HG03432 (cell line): Measurements from ENCODE around the gene GCK.
A peak's percentile ranks its signal among the peaks of the same experiment; 100 is the strongest.

Experiments
- ATAC-seq: cut with Tn5 transposase; IDR thresholded peaks from one replicate; pipeline ENCODE4 v1.9.1; 2021; ENCODE audit warnings: mild to moderate bottlenecking, moderate library complexity; ENCODE audit not compliant: unreplicated experiment

The GCK gene

DNA sequence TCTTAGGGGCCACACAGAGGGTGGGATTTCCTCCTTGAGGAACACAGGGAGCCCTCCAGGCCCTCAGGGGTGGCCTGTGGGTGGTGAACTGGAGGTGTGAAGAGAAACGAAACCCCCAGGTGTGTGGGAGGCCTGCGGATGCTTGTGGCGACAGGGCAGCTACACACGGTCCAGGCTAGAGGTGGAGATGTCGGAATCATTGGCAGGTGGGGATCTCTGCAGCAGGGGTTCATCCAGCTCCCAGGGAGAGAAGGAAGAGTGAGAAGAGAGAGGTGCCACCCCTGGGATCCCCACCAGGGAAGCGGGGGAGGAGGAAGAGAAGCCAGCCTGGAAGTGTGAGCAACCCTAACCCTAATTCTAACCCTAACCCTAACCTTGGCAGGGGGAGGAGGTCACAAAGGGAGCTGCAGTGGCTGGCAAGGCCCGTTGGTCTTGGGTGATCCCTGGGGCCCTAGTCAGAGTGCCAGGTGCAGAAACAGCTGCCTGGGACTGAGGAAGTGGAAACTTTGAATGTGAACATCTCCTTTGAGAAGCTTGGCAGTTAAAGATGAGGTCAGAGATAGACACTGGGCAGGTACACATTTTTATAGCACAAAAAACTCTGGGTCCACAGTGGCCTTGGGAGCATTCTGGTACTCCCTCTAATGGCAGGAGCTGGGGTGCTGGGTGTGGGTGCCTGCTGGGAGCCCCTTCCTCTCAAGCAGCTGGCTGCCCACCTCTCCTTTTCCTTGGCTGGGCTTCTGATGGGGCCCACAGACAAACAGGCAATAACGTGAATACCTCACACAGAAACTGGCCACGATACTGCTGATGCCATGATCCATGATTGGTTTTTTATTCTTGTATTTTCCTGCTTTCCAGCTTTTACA, 91.9 kb downstream of the GCK start:
- ATAC-seq = peak; percentile 73

DNA sequence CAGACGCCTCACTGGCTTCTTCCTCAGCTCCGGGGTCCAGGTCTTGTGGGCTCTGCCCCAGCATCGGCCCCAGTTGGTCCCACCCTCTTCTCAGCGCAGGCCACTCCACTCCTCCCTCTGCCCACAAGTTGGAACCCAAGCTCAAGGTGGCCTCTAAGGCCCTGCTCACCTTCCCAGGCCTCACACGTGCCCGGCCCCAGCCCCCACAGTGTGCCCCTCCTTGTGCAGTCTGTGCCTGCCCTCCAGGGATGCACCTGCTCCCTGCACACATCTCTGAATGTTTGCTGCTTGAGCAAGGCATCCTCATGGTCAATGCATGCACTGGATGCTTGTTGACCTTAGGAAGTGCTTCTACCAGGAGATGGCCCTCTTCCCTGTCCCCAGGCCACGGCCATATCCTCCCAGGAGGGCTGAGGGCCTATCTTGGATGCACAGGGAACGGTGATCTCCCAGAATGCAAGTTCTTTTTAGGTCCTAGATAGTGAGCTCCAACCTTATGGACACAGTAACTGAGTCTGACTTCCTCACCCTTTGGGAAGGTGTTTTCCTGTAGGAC, 92.8 kb downstream of the GCK start:
- ATAC-seq = no peak

DNA sequence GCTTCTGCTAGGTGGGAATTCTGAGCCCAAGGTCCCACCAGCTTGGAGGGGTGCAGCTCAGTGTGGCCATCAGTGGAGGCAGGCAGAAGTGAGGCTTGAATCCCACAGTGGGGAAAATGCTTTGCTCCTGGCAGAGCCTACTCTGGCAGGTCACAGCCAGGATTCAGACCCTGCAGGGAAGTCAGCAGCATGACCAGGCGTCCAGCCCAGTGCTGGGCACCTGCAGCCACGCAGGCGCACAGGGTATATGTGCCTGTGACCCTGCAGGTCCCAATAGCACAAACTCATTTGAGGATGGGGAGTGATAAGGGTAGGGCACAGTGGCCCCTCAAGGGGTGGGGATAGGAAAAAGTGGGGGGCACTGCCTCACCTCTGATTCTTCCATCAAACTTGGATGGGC, 93.5 kb downstream of the GCK start:
- no peak for ATAC-seq

DNA sequence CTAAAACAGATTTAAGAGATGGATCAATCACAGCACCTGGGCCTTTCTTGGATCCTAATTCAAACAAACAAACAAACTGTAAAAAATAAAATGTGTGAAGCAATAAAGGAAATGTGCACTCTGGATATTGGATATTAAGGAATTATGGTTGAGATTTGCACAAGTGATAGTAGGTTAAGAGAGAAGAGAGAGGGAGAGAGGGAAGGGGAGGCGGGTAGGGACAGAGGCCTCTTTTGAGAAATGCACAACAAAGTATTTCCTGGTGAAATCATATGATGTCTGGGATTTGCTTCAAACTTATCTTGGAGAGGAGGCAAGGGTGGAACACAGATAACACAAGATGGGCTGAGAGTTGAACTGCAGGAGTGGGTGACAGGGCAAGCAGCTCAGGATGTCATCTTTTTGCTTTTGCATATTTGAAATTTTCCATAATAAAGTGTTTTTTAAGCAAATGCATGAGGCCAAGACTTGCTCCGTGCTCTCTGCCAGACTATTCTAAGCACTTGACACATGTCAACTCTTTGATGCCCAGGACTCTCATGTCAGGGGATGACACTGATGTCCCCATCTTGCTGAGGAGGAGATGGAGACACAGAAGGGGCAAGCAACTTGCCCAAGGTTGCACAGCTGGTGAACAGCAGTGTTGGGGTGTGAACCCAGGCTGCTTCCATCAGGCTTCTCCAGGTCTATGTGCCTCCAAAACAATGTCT, 94.2 kb downstream of the GCK start:
- ATAC-seq = no peak

DNA sequence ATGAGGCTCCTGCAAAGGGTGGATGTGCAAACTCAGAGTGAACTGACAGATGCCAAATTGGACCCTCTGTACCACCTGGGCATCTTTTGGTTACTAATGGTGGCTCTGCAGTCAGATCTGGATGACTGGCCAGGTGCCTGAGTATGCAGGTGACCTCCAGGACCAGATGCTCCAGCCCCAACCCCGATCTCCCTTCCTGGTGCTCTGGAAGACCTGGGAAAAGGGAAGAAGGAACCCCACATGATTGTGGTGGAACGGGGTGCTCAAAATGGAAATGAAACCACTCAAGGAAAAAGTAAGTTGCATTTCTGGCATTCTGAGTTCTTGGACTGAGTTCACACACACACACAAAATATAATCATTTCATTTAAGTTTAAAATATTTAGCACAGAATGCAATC, 94.9 kb downstream of the GCK start:
- no peak for ATAC-seq
